Activated effector memory CD4-positive, alpha-beta T cell treated with anti-CD3 and anti-CD28 coated beads, Interleukin-2, amount 50 U/mL, for 16 hours (primary cell): ENCODE results near the gene KRT80.
A peak's percentile ranks its signal among the peaks of the same experiment; 100 is the strongest.

Source experiments
- DNase-seq: peaks from one replicate; pipeline ENCODE4 v3.0.0-alpha.2; 2020

Gene KRT80

DNA sequence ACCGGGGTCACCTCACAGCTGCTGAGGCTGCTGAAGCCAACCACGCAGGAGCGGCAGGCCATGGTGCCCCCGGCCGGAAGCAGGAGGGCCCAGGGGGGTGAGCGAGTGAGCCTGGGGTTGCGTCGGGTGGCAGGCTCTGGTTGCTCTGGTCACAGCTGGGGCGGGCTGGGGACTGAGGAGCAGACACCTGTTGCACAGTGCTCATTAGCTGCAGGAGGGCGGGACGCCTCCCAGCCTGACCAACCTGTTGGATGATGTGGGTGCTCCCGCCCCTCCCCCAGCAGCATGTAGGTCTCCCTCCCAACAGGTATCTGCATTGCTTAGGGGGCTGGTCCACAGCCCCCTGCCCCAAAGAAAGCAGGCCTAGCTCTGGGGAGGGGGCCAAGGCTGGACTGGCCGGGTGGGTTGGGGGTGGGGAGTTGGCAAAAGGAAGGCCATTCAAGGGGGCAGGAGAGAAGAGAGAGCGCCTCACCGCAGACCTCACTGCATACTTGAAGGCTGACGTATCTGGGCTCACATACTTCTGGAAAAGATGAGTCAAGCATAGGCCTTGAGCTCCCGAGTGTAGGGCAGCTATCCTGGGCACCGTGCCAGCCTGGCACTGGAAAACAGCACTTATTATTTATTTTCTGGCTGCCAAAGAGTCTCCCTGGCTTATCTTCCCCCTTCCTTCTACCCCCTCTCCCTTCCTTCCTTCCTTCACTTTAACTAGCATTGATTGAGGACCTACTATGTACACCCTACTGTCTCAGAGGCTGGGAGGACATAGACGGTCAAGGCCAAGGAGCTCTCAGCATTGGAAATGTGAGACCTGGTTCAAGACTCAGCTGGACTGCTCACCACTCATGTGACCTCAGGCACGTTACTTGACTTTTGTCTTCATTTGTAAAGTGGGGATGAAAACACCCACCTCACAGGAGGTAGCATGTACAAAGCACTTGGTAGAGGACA lies at the start of gene KRT80:
Gene KRT80, minus strand, starts transcription at position 174 of the 951 bp plus-strand sequence. Its CDS starts 112 bp downstream, at position 62.
- no peak for DNase-seq

DNA sequence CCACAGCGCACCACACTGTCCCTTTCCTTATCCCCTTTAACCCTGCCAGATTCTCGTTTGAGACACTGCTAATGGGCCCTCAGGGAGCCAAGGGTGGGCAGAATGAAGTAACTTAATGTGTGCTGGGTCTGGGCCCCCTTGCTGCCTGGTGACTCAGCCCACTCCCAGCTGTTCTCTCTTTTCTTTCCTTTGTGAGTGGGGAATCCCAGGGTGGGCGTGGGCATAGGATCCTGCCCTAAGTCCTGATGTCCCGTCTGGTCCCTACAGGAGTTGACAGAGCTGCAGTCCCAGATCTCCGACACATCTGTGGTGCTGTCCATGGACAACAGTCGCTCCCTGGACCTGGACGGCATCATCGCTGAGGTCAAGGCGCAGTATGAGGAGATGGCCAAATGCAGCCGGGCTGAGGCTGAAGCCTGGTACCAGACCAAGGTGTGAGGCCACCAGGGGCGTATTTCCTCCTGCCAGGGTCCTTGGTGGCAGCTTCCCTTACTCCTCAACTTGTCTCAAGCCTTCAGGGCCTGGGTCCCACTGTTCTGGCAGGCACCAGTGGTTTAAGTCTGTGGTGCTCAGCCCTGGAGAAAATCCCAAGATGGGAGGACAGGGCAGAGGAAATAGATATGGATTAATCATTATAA lies 49.5 kb upstream of the KRT80 start:
- peak; percentile 44 for DNase-seq

DNA sequence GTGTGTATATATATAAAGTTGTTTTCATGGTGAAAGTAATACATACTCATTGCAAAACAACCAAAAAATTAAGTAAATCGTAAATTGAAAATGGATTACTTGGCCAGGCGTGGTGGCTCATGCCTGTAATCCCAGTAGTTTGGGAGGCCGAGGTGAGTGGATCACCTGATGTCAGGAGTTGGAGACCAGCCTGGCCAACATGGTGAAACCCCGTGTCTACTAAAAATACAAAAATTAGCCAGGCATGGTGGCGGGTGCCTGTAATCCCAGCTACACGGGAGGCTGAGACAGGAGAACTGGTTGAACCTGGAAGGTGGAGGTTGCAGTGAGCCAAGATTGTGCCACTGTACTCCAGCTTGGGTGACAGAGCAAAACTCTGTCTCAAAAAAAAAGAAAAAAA lies 48.4 kb upstream of the KRT80 start:
- peak; percentile 14 for DNase-seq

DNA sequence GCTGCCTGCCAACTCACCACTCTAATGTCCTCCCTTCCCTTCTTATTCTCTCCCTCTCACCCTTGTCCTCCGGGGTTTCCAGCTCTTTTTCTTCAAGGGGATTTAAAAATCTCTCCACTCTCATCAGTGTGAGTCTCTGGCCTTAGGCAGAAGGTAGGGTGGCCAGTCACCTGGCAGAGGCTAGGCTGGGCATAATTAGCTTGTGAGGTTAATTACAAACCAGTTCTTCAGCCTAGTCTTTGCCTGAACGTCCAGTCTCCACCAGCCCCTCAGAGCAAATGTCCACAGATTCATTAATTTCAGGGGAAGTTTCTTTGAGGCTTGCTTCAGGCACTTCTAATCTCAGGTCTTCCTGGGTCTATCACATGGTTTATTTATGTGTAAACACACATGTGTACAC lies 48.0 kb upstream of the KRT80 start:
- peak; percentile 30 for DNase-seq

DNA sequence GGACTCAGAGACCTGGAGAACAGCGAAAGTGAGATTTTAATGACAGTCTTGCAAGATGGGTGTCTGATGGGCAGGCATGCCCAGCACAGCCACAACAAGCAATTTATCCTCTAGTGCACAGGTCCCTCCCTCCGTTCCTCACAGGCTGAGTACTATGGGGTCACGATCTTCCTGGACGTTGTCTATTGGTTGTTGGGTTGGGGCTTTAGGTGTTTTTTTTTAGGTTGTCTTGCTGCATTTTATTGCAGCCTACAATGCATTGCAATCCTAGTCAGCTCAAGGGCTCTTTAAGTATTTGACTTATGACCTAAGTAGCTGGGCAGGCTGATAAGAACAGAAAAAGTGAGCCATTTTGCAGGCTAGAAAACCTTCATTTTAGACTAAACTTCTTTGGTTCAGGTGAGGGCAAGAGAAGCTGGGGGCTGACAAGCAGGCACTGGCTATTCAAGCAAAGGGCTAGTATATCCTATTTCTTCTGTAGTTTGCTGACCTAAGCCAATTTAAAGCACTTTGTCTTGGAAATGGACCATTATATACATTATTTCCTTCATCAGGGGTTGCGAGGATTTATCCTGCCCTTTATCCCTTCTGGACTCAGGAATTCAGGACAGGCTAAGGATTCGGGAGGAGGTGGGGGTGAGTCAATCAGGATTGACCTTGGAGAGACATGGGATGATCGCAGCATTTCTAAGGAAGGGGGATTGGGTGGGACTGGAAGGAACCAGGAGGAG lies 47.3 kb upstream of the KRT80 start:
- DNase-seq = peak; percentile 9

GRCh38 chr12:52238207-52238840 lies 46.5 kb upstream of the KRT80 start:
- peak; percentile 17 for DNase-seq

DNA sequence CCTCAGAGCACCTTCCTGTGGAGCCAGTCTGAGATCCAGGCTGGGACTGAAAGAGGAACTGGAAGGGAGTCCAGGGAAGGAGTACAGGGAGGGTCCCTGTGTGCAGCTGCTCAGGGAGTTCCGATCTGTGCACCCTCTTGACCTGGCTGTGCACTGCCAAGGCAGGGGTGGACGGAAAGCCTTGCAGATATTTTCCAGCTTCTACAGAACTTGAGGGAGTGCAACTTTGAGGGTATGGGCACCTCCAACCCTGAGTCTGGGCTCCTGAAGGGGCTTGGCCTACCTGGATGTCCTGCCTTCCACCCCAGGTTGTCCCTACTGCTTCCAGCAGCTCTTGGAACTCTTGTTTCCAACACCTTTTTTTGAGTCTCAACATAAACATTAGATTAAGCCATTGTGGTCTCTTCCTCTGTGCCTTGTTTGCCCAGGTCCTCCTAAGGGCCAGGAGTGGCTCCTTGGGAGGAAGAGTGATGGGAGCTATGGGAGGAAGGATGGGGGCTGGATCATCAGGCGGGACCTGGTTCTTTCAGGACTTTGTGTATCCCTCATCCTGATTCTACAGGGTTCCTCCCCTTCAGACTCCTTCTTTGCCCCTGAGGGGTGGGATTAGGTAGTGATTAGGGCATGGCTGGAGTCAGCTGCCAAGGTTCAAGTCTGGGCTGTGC lies 44.7 kb upstream of the KRT80 start:
- DNase-seq = peak; percentile 31

- DNase-seq = peak; percentile 47
These were observed 44.1 kb upstream of the KRT80 start for GRCh38 chr12:52235822-52236361.

DNA sequence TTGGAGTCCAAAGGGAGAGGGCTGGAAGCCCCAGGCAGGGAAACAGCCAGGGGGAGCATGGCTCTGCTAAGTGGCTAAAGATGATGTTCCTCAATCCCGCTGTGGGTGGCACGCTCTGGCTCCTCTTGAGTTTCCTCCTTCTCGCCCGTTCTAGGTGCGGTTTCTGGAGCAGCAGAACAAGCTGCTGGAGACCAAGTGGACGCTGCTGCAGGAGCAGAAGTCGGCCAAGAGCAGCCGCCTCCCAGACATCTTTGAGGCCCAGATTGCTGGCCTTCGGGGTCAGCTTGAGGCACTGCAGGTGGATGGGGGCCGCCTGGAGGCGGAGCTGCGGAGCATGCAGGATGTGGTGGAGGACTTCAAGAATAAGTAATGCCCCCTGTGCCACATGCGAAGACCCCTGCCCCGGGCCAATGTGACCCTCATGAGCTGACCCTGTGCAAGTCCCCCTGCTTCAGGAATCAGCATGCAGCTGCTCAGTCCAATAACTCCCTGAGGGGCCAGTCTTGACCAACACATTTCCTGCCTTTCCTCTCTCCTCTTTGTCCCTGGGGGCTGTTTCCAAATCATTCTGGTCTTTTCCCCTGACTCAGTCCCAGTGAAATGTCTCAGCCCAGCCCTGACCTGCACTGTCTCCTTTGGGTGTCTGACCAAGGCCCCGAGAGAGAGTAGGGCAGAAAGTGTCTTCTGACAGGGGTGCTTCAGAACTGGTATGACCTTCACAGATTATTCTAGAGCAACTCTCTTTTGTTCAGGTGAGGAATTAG lies 43.4 kb upstream of the KRT80 start:
- peak; percentile 34 for DNase-seq

- no peak for DNase-seq
These were observed 42.5 kb upstream of the KRT80 start for GRCh38 chr12:52234223-52234810.

DNA sequence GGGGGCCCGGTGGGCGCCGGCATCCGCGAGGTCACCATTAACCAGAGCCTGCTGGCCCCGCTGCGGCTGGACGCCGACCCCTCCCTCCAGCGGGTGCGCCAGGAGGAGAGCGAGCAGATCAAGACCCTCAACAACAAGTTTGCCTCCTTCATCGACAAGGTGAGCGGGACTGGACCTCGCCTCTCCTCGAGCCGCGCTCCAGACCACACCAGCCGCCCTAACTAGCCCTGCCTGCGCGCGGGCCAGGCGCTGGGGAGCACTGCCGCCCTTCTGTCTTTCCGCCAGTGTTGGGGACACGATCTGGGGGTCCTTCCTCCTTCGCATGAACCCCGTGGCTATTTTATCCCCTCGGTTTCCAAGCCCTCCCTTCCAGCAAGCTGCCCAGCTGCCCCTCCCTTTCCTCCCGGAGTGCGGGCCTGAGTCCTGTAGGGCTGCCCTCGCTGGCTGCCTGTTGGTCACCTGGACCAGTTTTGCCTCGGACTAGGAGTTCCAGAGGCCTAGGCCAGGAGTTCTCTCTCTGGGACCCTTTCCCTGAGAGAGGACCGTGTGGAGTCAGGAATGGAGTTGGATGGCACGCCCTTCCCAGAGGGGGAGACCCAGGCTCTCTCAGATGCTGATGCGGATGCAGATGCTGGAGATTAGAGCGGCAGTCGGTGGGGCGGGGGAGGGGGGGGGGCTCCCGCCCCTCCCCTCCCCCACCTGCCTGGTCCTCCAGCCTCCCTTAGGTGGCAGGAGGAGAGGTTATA lies 41.8 kb upstream of the KRT80 start:
- no peak for DNase-seq

- no peak for DNase-seq
These were observed 41.1 kb upstream of the KRT80 start, which contains the start of gene KRT7 for GRCh38 chr12:52232674-52233461. KRT7 (plus strand) TSS chr12:52233243; CDS start chr12:52233297, 54 bp downstream.

GRCh38 chr12:52232203-52232673 lies 40.4 kb upstream of the KRT80 start:
- DNase-seq = no peak

- DNase-seq = no peak
These were observed 39.7 kb upstream of the KRT80 start for GRCh38 chr12:52231305-52232202.

GRCh38 chr12:52230364-52231281 lies 38.8 kb upstream of the KRT80 start:
- DNase-seq = no peak

DNA sequence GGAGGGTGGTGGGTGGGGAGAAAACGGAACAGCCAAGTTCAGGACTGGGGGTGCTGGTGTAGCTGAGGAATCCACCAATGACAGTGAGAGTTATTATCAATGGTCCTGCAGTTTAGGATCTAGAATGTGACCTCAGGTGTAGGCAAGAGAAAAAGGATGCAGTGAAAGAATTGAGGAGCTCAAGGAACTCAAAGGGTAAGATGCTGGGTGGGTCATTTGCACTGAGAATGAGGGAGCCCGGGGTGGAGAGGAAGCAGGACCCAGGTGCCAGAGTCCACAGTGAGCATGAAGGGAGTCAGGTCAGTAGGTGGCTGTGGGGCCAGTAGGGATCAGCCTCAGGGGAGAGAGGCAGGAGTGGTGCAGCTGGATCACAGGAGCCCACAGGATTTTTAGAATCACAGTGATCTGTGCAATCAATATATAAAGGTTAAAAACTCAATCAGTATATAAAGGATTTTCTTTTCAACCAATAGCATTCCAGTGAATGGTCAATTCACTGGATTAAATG lies 38.1 kb upstream of the KRT80 start:
- no peak for DNase-seq
